Hematopoietic multipotent progenitor cell treated with erythropoietin and hydrocortisone succinate and interleukin-3 and kit ligand, for 8 days (in vitro differentiated cells): Measurements from ENCODE around the gene RTEL1.
A peak's percentile ranks its signal among the peaks of the same experiment; 100 is the strongest.

ENCODE experiments used
- DNase-seq: peaks from one replicate; pipeline ENCODE4 v3.0.0-alpha.2; 2015

The RTEL1 gene

GRCh38 chr20:63733117-63733516 is 75.0 kb downstream of the RTEL1 start:
- DNase-seq = no peak

- no peak for DNase-seq
Observed at GRCh38 chr20:63733579-63734081, 75.5 kb downstream of the RTEL1 start.

- no peak for DNase-seq
Observed at GRCh38 chr20:63734111-63734945, 76.2 kb downstream of the RTEL1 start.

- no peak for DNase-seq
Observed at GRCh38 chr20:63734946-63735858, 77.1 kb downstream of the RTEL1 start.

- DNase-seq = peak; percentile 68
Observed at GRCh38 chr20:63735859-63736718, 78.0 kb downstream of the RTEL1 start, which contains the start of gene LIME1. TSS of gene LIME1 (plus strand) at chr20:63736664. CDS start at chr20:63737550, 886 bp downstream.

- no peak for DNase-seq
Observed at GRCh38 chr20:63736893-63737694, 79.0 kb downstream of the RTEL1 start.

- DNase-seq = no peak
Observed at GRCh38 chr20:63737695-63737944, 79.5 kb downstream of the RTEL1 start.

GRCh38 chr20:63737945-63738686 is 80.0 kb downstream of the RTEL1 start:
- no peak for DNase-seq

- peak; percentile 21 for DNase-seq
Observed at GRCh38 chr20:63738687-63739129, 80.6 kb downstream of the RTEL1 start.

GRCh38 chr20:63739130-63740069 is 81.3 kb downstream of the RTEL1 start, which contains the start of gene SLC2A4RG:
TSS of gene SLC2A4RG (plus strand) at chr20:63739776. CDS start at chr20:63739913, 137 bp downstream.
- DNase-seq = peak; percentile 79

GRCh38 chr20:63740070-63740626 is 82.0 kb downstream of the RTEL1 start:
- DNase-seq = peak; percentile 15

- DNase-seq = peak; percentile 73
Observed at GRCh38 chr20:63740627-63741353, 82.7 kb downstream of the RTEL1 start.

GRCh38 chr20:63741354-63741675 is 83.2 kb downstream of the RTEL1 start:
- DNase-seq = no peak

GRCh38 chr20:63741676-63742380 is 83.7 kb downstream of the RTEL1 start:
- no peak for DNase-seq

- DNase-seq = no peak
Observed at GRCh38 chr20:63742381-63743024, 84.4 kb downstream of the RTEL1 start.

GRCh38 chr20:63743210-63743970 is 85.3 kb downstream of the RTEL1 start:
- no peak for DNase-seq

- no peak for DNase-seq
Observed at GRCh38 chr20:63744158-63744557, 86.0 kb downstream of the RTEL1 start.
